NOMO-1 (cell line): ENCODE measurements around the gene OAS2.

ENCODE experiments used
- DNase-seq, 2 experiments: peaks; one replicate each; lab custom pipeline; 2025; ENCODE audit not compliant: unreplicated experiment in 2 of 2; lab: John Stamatoyannopoulos, UW

The OAS2 gene

DNA sequence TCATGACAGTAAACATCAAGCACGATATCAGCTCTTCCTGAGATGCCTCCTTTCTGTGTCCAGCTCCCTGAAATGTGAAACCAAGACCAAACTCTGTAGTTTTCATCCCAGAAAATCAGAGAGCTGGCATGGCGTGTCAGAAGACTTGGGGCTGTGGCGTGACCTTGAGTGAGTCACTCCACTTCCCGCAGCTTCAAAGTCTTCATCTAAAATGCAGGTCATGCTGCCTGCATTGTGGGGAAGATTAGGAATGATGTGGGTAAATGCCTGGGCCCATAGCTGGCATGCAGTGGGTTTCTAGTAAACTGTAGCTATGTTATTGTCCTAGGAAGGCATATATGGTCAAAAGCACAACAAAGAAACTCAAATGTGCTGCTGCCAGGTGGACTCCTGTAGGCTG, 28.8 kb downstream of the OAS2 start:
- DNase-seq = no peak

DNA sequence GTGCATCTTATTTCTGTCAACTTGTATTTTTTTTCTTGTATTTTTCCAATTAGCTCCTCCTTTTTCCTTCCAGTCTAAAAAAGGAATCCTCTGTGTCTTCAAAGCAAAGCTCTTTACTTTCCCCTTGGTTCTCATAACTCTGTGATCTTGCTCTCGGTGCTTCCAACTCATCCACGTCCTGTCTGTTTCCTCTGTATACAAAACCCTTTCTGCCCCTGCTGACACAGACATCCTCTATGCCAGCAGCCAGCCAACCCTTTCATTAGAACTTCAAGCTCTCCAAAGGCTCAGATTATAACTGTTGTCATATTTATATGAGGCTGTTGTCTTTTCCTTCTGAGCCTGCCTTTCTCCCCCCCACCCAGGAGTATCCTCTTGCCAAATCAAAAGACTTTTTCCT, 32.4 kb downstream of the OAS2 start:
- no peak for DNase-seq

DNA sequence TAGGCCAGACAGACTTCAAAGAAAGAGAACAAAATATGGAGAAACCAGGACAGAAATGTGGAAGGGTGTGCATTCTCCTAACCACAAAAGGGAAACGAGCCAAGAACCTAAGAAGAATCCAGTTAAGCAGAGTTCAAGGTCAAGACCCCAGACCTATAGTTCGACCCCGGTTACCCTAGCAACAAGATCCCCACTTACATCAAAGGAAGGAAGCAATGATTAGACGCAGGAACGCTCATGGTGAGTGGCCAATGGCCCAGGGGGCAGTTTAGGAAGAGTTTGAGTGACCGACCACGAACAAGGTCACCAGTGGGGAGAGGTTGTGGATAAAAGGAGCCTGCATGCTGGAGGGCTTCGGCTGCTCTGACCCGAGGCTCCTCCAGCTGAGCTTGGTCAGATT, 36.2 kb downstream of the OAS2 start:
- no peak for DNase-seq

GRCh38 chr12:113016796-113017195, 38.5 kb downstream of the OAS2 start:
- no peak for DNase-seq

GRCh38 chr12:113019025-113019424, 40.7 kb downstream of the OAS2 start:
- no peak for DNase-seq

DNA sequence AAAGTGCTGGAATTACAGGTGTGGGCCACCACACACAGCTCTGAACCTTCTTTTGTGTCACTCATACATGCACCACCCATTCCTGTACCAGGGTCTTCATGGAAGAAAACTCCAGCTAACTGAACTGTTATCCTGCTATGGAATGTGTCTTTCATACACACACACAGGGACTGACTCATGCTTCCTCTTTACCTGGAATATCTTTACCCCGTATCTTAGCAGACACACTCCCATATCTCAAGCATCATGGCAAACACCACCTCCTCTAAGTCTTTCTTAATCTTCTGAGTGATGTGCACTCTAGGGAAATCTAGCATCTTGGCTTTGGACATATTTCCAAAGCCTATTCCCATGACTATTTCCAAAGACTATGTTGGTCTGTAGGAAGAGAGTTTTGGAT, 43.2 kb downstream of the OAS2 start:
- DNase-seq = no peak

DNA sequence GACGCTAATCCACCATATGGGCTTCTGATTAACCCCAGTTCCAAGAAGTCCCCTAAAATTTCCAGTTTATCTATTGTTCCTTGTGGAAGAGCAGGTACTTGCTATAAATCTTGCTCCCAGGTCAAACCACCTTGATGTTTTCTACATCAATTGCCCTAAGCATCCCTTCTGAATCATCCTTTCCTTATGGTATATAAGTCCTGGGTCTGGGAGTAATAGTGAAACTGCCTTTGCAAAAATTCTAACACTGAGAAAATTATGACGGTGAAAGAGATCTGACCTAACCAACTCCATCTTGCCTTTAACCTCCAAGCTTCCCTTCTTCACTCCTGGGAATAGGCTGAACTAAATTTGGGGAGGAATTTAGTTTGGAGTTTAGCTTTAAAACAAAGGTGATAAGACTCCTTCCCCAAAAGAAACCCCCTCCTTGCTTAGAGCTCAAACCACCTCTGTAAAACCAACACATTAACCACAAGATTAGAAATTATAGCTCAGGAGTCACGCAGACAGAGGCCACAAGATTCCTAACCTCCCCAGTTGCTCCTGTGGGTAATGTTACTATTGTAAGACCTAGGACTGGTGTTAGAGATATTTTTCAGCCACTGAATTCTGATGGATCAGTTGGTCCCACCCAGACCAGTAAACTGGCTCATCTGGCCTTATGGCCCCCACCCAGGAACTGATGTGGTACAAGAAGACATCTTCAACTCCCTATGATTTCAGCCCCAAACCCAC, 44.4 kb downstream of the OAS2 start:
- no peak for DNase-seq

- DNase-seq = no peak
Observed at GRCh38 chr12:113027726-113028125, 49.4 kb downstream of the OAS2 start.

GRCh38 chr12:113030875-113031525, 52.7 kb downstream of the OAS2 start:
- DNase-seq = no peak

- no peak for DNase-seq
Observed at GRCh38 chr12:113039911-113040445, 61.7 kb downstream of the OAS2 start.

GRCh38 chr12:113040722-113041171, 62.4 kb downstream of the OAS2 start:
- DNase-seq = peak; percentile 41 to 70

DNA sequence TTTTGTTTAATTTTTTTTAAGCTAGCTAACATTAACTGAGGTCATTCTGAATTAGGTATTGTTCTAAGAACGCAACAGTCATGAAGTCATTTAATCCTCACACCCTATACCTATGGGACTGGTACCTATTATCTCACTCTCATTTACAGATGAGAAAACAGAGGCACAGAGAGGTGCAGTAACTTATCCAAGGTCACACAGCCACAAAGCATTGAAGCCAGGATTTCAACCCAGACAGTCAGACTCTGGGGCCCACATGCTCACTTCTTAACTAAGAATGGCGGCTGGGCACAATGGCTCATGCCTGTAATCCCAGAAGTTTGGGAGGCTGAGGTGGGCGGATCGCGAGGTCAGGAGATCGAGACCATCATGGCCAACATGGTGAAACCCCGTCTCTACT, 63.2 kb downstream of the OAS2 start:
- no peak for DNase-seq

GRCh38 chr12:113043240-113043639, 64.9 kb downstream of the OAS2 start:
- DNase-seq = no peak

DNA sequence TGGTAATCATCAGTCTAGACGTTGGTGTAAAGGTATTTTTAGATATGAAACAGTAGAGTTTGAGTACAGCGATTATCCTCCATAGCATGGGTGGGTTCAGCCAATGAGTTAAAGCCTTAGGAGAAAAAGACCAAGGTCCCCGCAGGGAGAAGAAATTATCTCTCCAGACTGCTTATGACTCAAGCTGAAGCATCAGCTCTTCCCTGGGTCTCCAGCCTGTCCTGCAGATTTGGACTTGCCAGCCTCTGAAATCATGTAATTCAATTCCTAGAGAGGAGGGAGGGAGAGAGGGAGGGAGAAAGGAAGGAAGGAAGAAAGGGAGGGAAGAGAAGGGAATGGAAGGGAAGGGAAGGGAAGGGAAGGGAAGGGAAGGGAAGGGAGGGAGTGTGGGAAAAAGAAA, 66.2 kb downstream of the OAS2 start:
- DNase-seq = no peak

DNA sequence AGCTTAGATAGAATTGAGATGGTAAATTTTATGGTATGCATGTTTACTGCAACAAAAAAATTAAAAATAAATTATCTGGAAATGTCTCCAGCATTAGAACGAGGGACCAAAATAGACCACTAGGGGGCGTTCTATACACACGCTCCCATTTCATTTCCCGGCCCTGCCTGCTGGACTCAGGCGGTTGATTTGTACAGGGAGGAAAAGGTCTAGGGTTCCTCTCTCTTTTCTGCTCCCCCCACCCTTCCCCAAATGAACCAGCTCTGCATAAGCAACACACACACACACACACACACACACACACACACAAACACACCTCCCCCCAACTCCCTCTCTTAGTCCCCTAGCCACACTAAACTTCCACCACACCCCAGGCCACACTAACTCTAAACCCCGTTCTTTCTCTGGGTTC, 70.4 kb downstream of the OAS2 start:
- peak; percentile 19 to 34 for DNase-seq

- peak; percentile 23 to 33 for DNase-seq
Observed at GRCh38 chr12:113049976-113050742, 71.8 kb downstream of the OAS2 start.

- no peak for DNase-seq
Observed at GRCh38 chr12:113050795-113051194, 72.5 kb downstream of the OAS2 start.

- DNase-seq = no peak
Observed at GRCh38 chr12:113051759-113052158, 73.4 kb downstream of the OAS2 start.

DNA sequence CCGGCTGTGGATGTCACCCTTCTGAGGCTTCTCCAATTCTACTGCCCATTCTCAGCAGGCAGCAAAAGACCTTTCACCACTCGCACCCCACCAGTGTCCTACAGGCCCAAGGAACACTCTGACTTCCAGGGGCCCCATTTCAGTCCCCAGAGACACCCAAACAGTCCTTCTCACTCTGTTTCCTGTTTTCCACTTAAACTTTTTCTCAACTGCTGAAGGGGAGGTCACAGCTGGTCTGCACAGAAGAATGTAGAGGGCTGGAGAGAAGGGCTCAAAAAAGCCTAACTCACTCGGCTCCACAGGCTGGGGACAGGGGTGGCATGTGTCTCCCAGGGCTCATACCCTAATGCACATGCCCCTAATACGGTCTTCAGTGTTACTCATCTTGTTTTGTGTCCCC, 74.0 kb downstream of the OAS2 start:
- no peak for DNase-seq

DNA sequence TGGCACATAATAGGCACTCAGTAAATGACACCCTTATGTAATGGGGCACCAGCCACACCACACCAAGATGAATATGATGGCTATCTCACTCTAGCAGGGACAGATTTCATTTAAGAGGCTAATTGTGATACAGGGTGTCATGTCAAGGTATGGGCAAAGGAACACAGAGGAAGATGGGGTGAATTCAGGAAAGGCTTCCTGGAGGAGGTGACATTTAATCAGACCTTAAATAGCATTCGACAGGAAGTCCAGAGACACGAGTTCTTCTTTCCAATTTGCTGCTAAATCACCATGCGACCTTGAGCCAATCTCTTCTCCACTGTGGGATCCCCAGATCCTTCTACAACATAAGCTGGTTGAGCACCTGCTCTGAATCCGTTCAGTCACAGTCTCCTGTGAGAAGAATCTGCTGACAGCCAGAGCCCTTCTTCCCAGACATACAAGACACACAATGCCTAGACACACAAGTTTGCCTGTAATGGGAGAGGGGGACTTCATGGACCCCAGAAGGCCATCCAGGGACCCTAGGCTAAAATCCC, 76.7 kb downstream of the OAS2 start:
- DNase-seq = no peak
